Naive thymus-derived CD4-positive, alpha-beta T cell (primary cell): ENCODE data around the gene LARGE1. TPM values are rescaled to one million over a fixed set of nuclear protein-coding genes. Genes with fewer than 3 reads are reported as not detected.
"Not testable (repeated sequence)": the region's sequence is repeated elsewhere in the genome, so short reads cannot be mapped to it uniquely, and the experiment has no call there.

ENCODE experiments used
- ATAC-seq: fragments of 150-1000 bp; cut with Tn5 transposase; 2 replicates; pipeline ENCODE4 v1.10.0; 2021; ENCODE audit warnings: mild to moderate bottlenecking, moderate library complexity
- CTCF ChIA-PET: fragments of 350-600 bp; sonication (Branson Sonifier 250); formaldehyde crosslinking; loops from one replicate; lab custom pipeline; 2021; ENCODE audit warnings: antibody characterized with exemption; lab: Charles Lee
- POLR2A ChIA-PET: fragments of 350-600 bp; sonication (Branson Sonifier 250); formaldehyde crosslinking; loops from one replicate; lab custom pipeline; 2021; ENCODE audit warnings: antibody characterized with exemption, inconsistent platforms; lab: Charles Lee
- DNase-seq, 9 donors: peaks; one replicate each; pipeline versions ENCODE4 v3.0.0 to v3.0.0-alpha.2; 2020 to 2022; ENCODE audit warnings: mixed read lengths in 1 of 9
- H3K27ac ChIP-seq: one replicate; pipeline ENCODE4 v1.7.0; 2013; ENCODE audit warnings: mild to moderate bottlenecking, low read depth, low read length, moderate library complexity
- H3K27me3 ChIP-seq, 2 donors: one replicate each; pipeline ENCODE4 v1.7.0; 2013; ENCODE audit warnings: low read length in 2 of 2, mild to moderate bottlenecking in 2 of 2, moderate library complexity in 2 of 2; ENCODE audit not compliant: control insufficient read depth in 2 of 2, insufficient read depth in 2 of 2
- H3K36me3 ChIP-seq, 3 experiments: 1 replicate in 2 of 3; 2 replicates in 1 of 3; pipeline ENCODE4 v1.7.0; 2013; ENCODE audit warnings: low read length in 3 of 3, mild to moderate bottlenecking in 3 of 3, moderate library complexity in 1 of 3; ENCODE audit not compliant: insufficient read depth in 3 of 3, control insufficient read depth in 2 of 3
- H3K4me1 ChIP-seq, 2 donors: one replicate each; pipeline ENCODE4 v1.7.0; 2013; ENCODE audit warnings: low read length in 2 of 2, mild to moderate bottlenecking in 2 of 2, moderate library complexity in 1 of 2; ENCODE audit not compliant: control insufficient read depth in 2 of 2, insufficient read depth in 2 of 2
- H3K4me3 ChIP-seq: 2 replicates; pipeline ENCODE4 v1.7.0; 2013; ENCODE audit warnings: mild to moderate bottlenecking, low read length
- H3K9me3 ChIP-seq, 3 experiments: 1 replicate in 2 of 3; 2 replicates in 1 of 3; pipeline ENCODE4 v1.7.0; 2013; ENCODE audit warnings: low read length in 3 of 3; ENCODE audit not compliant: control insufficient read depth in 2 of 3
- H3K27ac Mint-ChIP-seq, 9 donors: one replicate each; pipeline ENCODE4 v1.8.0; 2020 to 2022; ENCODE audit warnings: mixed read lengths in 9 of 9, mild to moderate bottlenecking in 8 of 9, moderate library complexity in 5 of 9, inconsistent platforms in 2 of 9
- H3K27me3 Mint-ChIP-seq, 5 donors: one replicate each; pipeline ENCODE4 v1.8.0; 2021 to 2022; ENCODE audit warnings: mixed read lengths in 5 of 5, mild to moderate bottlenecking in 1 of 5
- H3K36me3 Mint-ChIP-seq, 5 donors: one replicate each; pipeline ENCODE4 v1.8.0; 2020 to 2022; ENCODE audit warnings: mixed read lengths in 5 of 5, mild to moderate bottlenecking in 3 of 5, inconsistent platforms in 1 of 5
- H3K4me1 Mint-ChIP-seq, 7 donors: one replicate each; pipeline ENCODE4 v1.8.0; 2020 to 2022; ENCODE audit warnings: mixed read lengths in 7 of 7, mild to moderate bottlenecking in 3 of 7, inconsistent platforms in 1 of 7
- H3K4me3 Mint-ChIP-seq, 10 donors: one replicate each; pipeline ENCODE4 v1.8.0; 2020 to 2022; ENCODE audit warnings: mild to moderate bottlenecking in 10 of 10, mixed read lengths in 10 of 10, moderate library complexity in 6 of 10, inconsistent platforms in 2 of 10
- H3K9me3 Mint-ChIP-seq, 11 donors: one replicate each; pipeline ENCODE4 v1.8.0; 2020 to 2022; ENCODE audit warnings: mixed read lengths in 11 of 11, mild to moderate bottlenecking in 4 of 11, inconsistent platforms in 1 of 11, moderate library complexity in 1 of 11
- intact Hi-C, 2 donors: fragments of 100-400 bp; cut with micrococcal nuclease; formaldehyde crosslinking; loops; one replicate each; pipeline ENCODE4 v1.15.1; 2023
- polyA plus RNA-seq, 2 donors: library from polyadenylated mRNA; unstranded; fragments of 300-500 nt; fragmentation: Illumina TruSeq; gene quantifications; one replicate each; pipeline ENCODE4 v1.2.3, GENCODE V29; 2021
- total RNA-seq, 6 experiments: library from RNA in 5 of 6; stranded (reverse) in 5 of 6; gene quantifications; 1 replicate in 5 of 6; 2 replicates in 1 of 6; pipeline ENCODE4 v1.2.3 and lab custom pipeline; 2021 to 2026

Gene LARGE1
- total and polyA plus RNA-seq, 7 experiments from 2014 or later, result 2.3 to 4.8 (median 3.0) TPM; not detected in 3

GRCh38 chr22:33569559-33569958, 350.7 kb downstream of the LARGE1 start:
- no peak for ATAC-seq
- intact Hi-C loops, result no loop called here
- H3K27me3 Mint-ChIP-seq, result peaks cover 0 to 14% (median 5%) of the 10 kb centered on the region in 5 donors
- no peaks in the 10 kb centered on the region for H3K36me3 ChIP-seq
- H3K4me3 ChIP-seq, result no peak overlapping the region
- H3K27ac ChIP-seq, result no peak overlapping the region
- no peak for DNase-seq
- no peak overlapping the region for H3K4me3 Mint-ChIP-seq
- peaks cover 0 to 10% (median 0%) of the 10 kb centered on the region in 7 donors for H3K4me1 Mint-ChIP-seq
- POLR2A ChIA-PET, result no interaction called here
- CTCF ChIA-PET, result no interaction called here
- no peaks in the 10 kb centered on the region for H3K9me3 ChIP-seq
- no peak overlapping the region for H3K27ac Mint-ChIP-seq
- H3K9me3 Mint-ChIP-seq, result peaks cover 0 to 8% (median 0%) of the 10 kb centered on the region in 11 donors
- H3K27me3 ChIP-seq, result no peaks in the 10 kb centered on the region
- no peaks in the 10 kb centered on the region for H3K4me1 ChIP-seq
- no peaks in the 10 kb centered on the region for H3K36me3 Mint-ChIP-seq

GRCh38 chr22:33569018-33569417, 351.3 kb downstream of the LARGE1 start:
- DNase-seq (no peak), ATAC-seq (no peak)
- Mint-ChIP-seq H3K27me3 (peaks cover 0 to 19% (median 5%) of the 10 kb centered on the region in 5 donors), H3K4me3 (no peak overlapping the region), H3K36me3 (no peaks in the 10 kb centered on the region), H3K4me1 (peaks cover 0 to 10% (median 0%) of the 10 kb centered on the region in 7 donors), H3K9me3 (peaks cover 0 to 6% (median 0%) of the 10 kb centered on the region in 11 donors), H3K27ac (no peak overlapping the region)
- ChIA-PET CTCF (no interaction called here), POLR2A (no interaction called here)
- no peaks in the 10 kb centered on the region for H3K4me1 ChIP-seq
- intact Hi-C loops, result no loop called here
- H3K9me3 ChIP-seq, result no peaks in the 10 kb centered on the region
- H3K27me3 ChIP-seq, result no peaks in the 10 kb centered on the region
- no peak overlapping the region for H3K27ac ChIP-seq
- no peak overlapping the region for H3K4me3 ChIP-seq
- no peaks in the 10 kb centered on the region for H3K36me3 ChIP-seq

- H3K4me3 ChIP-seq, H3K9me3 ChIP-seq, H3K36me3 Mint-ChIP-seq, H3K27me3 ChIP-seq, intact Hi-C loops, H3K36me3 ChIP-seq, H3K4me3 Mint-ChIP-seq, ATAC-seq, H3K27ac Mint-ChIP-seq, H3K27ac ChIP-seq, H3K4me1 Mint-ChIP-seq, CTCF ChIA-PET, POLR2A ChIA-PET, DNase-seq, H3K4me1 ChIP-seq: not testable (repeated sequence)
- peaks cover 0 to 24% (median 5%) of the 10 kb centered on the region in 5 donors for H3K27me3 Mint-ChIP-seq
- peaks cover 0 to 12% (median 0%) of the 10 kb centered on the region in 11 donors for H3K9me3 Mint-ChIP-seq
Measured at GRCh38 chr22:33566495-33566894, 353.8 kb downstream of the LARGE1 start.

GRCh38 chr22:33565580-33565995, 354.7 kb downstream of the LARGE1 start:
- Mint-ChIP-seq H3K27me3 (peaks cover 0 to 24% (median 5%) of the 10 kb centered on the region in 5 donors), H3K4me1 (peaks cover 0 to 10% (median 0%) of the 10 kb centered on the region in 7 donors), H3K9me3 (peaks cover 0 to 12% (median 0%) of the 10 kb centered on the region in 11 donors), H3K27ac (no peak overlapping the region), H3K4me3 (no peak overlapping the region), H3K36me3 (no peaks in the 10 kb centered on the region)
- Histone ChIP-seq H3K4me3 (no peak overlapping the region), H3K36me3 (no peaks in the 10 kb centered on the region), H3K9me3 (no peaks in the 10 kb centered on the region), H3K4me1 (no peaks in the 10 kb centered on the region), H3K27me3 (no peaks in the 10 kb centered on the region), H3K27ac (no peak overlapping the region)
- DNase-seq (no peak), ATAC-seq (no peak)
- CTCF ChIA-PET, result no interaction called here
- intact Hi-C loops, result no loop called here
- POLR2A ChIA-PET, result no interaction called here

- Histone ChIP-seq H3K4me3 (no peak overlapping the region), H3K27ac (no peak overlapping the region), H3K9me3 (no peaks in the 10 kb centered on the region), H3K36me3 (no peaks in the 10 kb centered on the region), H3K27me3 (no peaks in the 10 kb centered on the region), H3K4me1 (no peaks in the 10 kb centered on the region)
- ChIA-PET CTCF (no interaction called here), POLR2A (no interaction called here)
- no peak overlapping the region for H3K27ac Mint-ChIP-seq
- peaks cover 0 to 24% (median 5%) of the 10 kb centered on the region in 5 donors for H3K27me3 Mint-ChIP-seq
- intact Hi-C loops, result no loop called here
- DNase-seq (no peak), ATAC-seq (no peak)
- H3K36me3 Mint-ChIP-seq, result no peaks in the 10 kb centered on the region
- peaks cover 0 to 10% (median 0%) of the 10 kb centered on the region in 7 donors for H3K4me1 Mint-ChIP-seq
- peaks cover 0 to 13% (median 3%) of the 10 kb centered on the region in 11 donors for H3K9me3 Mint-ChIP-seq
- no peak overlapping the region for H3K4me3 Mint-ChIP-seq
Measured at GRCh38 chr22:33564683-33565082, 355.6 kb downstream of the LARGE1 start.

GRCh38 chr22:33563220-33563964, 356.9 kb downstream of the LARGE1 start:
- H3K36me3 Mint-ChIP-seq, result no peaks in the 10 kb centered on the region
- peaks cover 0 to 15% (median 3%) of the 10 kb centered on the region in 11 donors for H3K9me3 Mint-ChIP-seq
- peaks cover 0 to 17% (median 5%) of the 10 kb centered on the region in 5 donors for H3K27me3 Mint-ChIP-seq
- ChIA-PET CTCF (no interaction called here), POLR2A (no interaction called here)
- no peak overlapping the region for H3K27ac Mint-ChIP-seq
- Histone ChIP-seq H3K27ac (no peak overlapping the region), H3K27me3 (no peaks in the 10 kb centered on the region), H3K4me3 (no peak overlapping the region), H3K9me3 (no peaks in the 10 kb centered on the region), H3K4me1 (no peaks in the 10 kb centered on the region), H3K36me3 (no peaks in the 10 kb centered on the region)
- H3K4me3 Mint-ChIP-seq, result no peak overlapping the region
- H3K4me1 Mint-ChIP-seq, result peaks cover 0 to 10% (median 0%) of the 10 kb centered on the region in 7 donors
- no peak for ATAC-seq
- DNase-seq, result no peak
- intact Hi-C loops, result no loop called here

GRCh38 chr22:33562501-33562900, 357.8 kb downstream of the LARGE1 start:
- Mint-ChIP-seq H3K9me3 (peaks cover 0 to 15% (median 4%) of the 10 kb centered on the region in 11 donors), H3K27ac (no peak overlapping the region), H3K4me1 (peaks cover 0 to 2% (median 0%) of the 10 kb centered on the region in 7 donors), H3K36me3 (no peaks in the 10 kb centered on the region), H3K4me3 (no peak overlapping the region), H3K27me3 (peaks cover 0 to 11% (median 0%) of the 10 kb centered on the region in 5 donors)
- no peaks in the 10 kb centered on the region for H3K4me1 ChIP-seq
- H3K4me3 ChIP-seq, result no peak overlapping the region
- POLR2A ChIA-PET, result no interaction called here
- no peak for DNase-seq
- intact Hi-C loops, result no loop called here
- CTCF ChIA-PET, result no interaction called here
- no peak for ATAC-seq
- no peaks in the 10 kb centered on the region for H3K36me3 ChIP-seq
- no peaks in the 10 kb centered on the region for H3K27me3 ChIP-seq
- H3K9me3 ChIP-seq, result no peaks in the 10 kb centered on the region
- H3K27ac ChIP-seq, result no peak overlapping the region
